Fibroblast of peridontal ligament (primary cell): Measurements from ENCODE around the gene UBALD2.
"Not testable (repeated sequence)": the region's sequence is repeated elsewhere in the genome, so short reads cannot be mapped to it uniquely, and the experiment has no call there.

Source experiments
- DNase-seq: peaks from one replicate; pipeline ENCODE4 v3.0.0-alpha.2; 2010; ENCODE audit errors: extremely low read depth

The UBALD2 gene

DNA sequence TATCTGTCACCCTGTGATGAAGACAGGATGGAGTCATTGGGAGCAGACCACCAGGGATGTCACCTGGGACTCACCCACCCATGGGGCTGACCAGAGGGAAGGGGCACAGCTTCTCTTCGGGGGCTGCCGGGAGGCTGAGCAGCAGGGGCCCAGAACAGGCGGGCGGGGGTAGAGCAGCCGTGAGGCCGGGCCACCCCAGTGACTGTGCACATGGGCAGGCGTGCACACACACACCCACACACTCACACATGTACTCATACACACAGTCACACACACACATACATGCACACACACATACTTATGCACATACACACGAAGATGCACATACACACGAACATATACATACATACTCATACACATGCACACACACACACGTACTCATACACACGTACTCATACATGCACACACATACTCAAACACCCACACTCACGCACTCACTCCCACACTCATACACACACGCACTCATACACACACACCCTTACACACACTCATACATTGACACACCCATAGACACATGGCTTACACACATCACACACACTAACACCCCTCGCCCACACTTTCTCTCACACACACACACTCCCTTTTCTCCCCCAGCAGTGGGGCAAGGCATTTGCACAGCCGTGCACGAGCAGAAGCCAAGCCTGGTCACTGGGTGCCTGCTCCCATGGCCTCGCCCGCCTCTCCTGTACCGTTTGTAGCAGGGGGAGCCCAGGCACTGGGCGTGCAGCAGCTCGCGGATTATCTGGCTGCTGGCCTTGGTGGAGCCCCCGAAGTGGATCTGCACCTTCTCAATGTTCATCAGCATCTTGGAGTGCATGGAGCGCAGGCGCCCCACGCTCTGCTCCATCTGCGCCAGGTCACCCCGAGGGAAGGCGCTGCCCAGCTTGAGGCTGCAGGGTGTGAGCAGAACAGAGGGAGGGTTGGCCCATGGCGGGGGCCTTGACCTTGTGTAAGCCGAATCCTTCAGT, 12.4 kb downstream of the UBALD2 start:
- DNase-seq, result no peak

DNA sequence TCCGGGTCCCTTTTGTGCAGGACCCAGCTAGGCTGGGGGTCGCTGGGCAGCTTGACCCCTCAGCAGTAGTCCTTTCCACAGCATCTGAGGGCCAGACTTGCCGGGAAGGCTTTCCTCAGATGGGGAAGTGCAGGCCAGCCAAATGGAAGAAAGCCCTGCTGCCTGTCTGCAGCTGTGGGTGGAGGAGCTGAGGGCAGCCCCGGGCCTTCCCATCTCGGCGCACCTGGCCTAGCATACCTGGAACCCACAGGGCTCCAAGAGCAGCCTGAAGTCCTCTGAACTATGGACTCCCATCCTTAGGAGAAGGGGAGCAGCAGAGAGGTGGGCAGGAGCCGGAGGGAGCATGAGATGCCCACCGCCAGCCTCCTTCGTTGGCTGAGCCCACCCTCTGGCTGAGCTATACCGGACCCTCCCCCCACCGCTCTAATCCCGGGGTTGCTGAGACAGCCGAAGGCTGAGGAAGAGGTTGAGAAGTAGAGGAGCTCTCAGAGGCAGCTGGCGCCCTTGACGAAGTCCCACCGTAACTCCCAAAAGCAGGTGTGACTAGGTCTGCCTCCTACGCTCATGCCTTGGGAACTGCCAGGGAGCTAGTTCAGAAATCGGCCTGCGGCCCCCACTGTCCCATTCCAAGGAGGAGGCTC, 13.2 kb downstream of the UBALD2 start:
- no peak for DNase-seq

DNA sequence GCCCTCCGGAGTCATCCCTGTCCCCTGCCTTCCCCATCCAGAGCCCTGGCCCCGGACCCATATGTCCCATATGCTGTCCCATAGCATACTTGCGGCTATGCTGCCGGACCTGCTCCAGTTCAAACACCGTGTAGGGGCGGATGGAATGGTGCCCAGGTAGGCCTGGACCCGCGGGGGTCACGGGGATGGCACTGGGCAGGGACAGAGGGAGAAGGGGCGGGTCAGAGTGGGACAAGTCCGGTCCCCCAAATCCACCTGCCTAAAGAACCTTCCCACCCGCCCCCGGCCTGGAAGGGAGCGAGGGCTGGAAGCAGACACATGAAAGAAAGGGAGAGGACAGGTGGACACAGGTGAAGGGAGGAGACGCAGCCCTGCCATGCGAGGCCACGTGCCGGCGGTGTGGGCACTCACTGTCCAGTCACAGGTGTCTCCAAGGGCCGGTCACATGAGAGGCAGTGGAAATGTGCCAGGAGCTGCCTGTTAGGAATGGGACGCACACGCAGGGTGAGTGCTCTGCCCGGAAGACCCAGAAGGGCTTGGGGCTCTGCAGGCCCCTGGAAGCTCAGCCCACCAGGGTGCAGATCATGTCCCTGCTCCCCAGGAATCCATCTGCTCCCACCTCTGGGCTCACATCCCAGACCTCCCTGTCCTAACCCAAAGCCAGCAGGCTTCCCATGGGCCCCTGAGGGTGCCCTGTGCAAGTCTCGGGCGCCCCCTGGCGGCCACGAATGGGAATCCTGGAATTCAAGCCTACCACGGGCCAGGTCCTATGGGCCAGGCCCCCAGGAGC, 14.0 kb downstream of the UBALD2 start:
- peak; percentile 72 for DNase-seq

DNA sequence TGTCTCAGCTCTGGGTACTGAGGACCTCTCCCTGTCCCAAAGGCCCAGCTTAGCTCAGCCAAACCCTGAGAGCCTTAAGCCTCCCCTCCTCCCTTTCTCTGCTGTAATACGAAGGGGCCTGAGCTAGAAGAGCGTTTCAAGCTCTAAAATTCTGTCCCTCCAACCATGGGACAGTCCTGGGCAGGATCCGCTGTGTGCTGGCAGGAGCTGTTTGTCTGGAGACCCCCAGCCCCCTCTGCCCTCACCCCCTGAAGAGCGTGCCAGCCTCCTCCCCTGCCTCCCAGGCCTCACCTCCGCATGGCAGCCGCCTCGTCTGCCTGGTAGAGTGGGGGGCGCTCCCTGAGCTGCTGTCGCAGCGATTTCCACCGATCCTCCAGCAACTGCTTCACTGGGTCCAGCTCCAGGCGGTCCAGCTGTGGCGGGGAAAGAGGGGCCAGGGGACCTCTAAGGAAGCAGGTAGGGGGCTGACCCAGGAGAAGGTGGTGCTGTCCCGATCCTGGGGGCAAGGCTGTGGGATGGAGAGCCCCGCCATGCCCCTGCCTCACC, 14.7 kb downstream of the UBALD2 start:
- no peak for DNase-seq

DNA sequence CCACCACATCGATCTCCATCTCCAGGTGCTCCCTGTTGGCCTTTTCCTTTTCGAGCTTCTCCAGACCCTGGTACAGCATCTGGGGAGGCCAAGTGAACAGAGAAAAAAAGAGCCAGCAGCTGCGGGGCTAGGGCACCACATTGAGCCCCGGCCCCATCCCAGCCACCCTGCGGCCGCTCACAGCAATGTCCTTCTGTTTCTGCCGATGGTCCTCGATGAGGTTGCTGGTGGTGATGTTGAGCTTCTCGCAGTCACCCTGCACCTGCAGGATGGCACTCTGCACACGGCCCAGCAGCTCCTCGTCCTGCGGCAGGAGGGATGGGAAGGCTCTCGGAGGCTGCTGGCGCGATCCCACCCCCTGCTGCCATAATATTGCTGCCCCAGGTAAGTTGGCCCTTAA, 15.5 kb downstream of the UBALD2 start:
- DNase-seq, result no peak

DNA sequence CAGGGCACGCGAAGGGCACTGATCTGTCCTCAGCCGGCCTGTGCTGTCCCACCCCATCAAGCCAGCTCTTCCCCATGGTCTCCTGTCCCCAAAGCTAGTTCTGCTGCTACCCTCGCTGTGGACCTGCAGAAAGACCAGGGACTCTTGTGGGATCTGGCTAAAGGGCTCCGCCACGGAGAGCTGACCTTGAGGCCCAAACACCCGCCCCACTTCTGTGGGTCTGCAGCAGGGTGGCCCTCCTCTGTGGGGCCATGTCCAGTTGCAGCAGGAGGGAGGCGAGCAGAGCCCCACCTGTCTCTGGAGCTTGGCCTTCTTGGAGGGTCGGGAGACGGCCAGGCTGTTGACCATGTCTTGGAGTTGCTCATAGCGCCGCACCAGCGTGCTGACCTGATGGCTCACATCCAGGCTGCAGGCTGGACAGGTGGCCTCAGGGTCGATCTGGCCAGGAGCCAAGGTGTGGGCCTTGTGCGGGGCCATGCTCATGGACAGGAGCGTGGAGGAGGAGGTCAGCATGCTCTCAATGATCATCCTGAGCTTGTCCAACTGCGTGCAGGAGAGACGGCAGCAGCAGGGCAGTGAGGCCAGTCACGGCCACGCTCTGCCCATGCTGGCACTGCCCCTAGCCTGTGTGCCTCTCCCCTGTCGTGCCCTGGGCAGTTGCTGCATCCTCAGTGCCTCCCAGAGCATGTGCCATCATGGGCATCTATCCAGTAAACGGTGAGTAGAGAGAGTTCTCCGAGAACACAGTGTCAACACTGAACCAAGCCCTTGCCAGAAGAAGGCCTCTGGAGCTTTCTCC, 16.6 kb downstream of the UBALD2 start:
- no peak for DNase-seq

DNA sequence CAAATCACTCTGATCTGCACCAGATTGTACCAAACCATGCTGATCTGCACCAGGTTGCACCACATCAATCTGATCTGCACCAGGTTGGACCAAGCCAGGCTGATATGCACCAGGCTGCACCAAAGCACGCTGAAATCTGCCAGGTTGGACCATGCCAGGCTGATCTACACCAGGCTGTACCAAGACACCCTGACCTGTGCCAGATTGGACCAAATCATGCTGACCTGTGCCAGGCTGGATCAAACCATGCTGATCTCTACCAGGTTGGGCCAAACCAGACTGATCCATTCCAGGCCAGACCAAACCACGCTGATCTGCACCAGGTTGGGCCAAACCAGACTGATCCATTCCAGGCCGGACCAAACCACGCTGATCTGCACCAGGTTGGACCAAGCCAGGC, 27.4 kb downstream of the UBALD2 start:
- DNase-seq, result no peak

DNA sequence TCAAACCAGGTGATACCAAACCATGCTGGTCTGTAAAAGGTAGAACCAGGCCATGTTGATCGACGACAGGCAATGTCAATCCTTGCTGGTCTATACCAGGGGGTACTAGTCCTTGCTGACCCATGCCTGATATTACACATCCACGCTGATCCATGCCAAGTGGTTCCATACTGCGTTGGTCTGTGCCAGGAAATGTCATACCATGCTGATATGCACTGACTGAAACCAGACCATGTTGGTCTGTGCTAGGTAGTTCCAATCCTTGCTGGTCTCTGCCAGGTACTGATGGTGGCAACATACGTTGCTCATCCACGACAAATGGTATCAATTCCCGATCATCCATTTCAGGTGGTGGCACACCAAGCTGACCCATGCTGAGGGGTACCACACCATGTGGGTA, 28.0 kb downstream of the UBALD2 start:
- DNase-seq, result no peak

DNA sequence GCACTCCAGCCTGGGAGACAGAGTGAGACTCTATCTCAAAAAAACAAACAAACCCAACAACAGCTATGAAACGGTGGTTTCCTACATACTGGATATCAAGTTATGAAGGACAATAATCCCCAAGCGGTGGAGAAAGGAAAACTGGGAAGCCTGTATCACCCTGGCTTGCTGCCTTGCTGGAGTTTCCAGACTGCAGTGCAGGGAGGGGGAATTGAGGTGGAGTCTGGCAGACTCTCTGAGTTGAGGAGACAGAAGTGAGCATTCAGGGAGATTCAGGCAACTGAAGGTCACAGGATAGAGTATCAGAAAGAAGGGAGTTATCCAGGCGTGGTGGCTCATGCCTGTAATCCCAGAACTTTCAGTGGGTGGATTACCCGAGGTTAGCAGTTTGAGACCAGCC, 31.0 kb downstream of the UBALD2 start:
- DNase-seq, result peak; percentile 29

DNA sequence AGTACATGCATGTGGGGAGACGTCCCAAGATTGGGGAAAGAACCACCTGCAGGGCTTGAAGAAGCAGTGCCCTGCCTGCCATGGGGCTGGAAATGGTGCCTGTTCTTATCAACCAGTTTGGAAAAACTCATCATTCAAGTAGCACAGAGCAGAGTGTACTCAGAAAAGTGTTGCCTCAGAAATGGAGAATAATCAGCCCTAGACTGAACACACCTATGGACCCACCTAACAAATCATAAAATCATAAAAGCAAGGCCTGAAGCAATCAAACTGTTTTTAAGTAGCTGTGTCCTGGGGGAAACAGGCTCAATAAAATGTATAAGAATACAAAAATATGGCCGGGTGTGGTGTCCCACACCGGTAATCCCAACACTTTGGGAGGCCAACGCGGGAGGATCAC, 31.7 kb downstream of the UBALD2 start:
- DNase-seq, result no peak

DNA sequence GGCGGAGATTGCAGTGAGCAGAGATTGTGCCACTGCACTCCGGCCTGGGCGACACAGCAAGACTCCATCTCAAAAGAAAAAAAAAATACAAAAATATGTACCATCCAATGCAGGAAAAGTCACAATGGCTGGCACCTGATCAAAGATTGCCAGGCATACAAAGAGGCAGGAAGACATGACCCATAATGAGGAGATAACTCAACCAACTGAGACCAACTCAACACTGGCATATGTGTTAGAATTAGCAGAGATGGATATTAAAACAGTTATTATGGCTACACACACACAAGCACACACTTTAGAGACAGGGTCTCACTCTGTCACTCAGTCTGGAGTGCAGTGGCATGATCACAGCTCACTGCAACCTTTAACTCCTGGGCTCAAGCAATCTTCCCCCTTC, 32.3 kb downstream of the UBALD2 start:
- no peak for DNase-seq

DNA sequence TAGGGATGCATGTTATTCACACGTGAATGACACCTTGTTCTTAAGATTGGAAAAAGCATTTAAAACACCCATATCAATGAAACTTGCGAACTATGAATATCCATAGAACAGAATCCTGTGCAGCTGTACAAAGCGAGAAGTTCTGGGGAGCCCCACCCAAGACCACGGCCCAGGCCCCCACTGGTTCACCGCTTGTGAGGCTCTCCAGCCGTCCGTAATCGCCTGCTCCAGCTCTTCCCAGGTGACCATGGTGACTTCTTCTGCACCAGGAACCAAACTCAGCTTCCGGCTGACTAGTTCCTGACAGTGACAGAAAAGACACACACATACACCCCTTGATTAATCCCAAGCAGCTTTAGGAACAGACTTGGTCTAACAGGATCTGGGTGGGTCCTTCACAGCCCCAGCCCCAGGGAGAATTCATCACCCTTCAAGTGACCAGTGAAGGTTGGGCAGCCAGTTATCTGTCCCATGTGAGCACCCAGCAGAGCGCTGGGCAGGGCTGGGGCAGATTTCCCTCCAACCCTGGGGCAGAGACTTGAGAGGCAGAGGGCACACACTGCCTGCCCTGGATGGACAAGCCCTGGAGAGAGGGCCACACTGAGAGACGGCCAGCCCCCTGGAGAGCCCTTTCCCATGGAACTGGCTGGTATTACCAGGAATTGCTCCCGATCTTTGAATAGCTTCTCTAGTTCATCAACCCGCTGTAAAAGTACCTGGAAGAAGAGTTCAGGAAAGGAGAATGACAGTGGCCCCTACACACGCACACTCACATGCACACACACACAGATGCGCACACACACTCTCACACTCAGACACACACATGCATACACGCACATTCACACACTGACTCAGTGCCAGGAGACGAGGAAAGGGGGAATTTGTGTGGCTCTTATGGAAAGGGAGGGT, 39.3 kb downstream of the UBALD2 start:
- no peak for DNase-seq

DNA sequence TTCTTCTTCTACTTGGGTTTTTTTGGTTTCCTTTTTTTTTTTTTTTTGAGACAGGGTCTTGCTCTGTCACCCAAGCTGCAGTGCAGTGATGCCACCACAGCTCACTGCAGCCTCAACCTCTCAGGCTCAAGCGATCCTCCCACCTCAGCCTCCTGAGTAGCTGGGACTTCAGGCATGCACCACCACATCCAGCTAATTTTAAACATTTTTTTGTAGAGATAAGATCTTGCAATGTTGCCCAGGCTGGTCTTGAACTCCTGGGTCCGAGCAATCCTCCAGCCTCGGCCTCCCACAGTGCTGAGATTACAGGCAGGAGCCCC, 39.9 kb downstream of the UBALD2 start:
- not testable (repeated sequence) for DNase-seq

DNA sequence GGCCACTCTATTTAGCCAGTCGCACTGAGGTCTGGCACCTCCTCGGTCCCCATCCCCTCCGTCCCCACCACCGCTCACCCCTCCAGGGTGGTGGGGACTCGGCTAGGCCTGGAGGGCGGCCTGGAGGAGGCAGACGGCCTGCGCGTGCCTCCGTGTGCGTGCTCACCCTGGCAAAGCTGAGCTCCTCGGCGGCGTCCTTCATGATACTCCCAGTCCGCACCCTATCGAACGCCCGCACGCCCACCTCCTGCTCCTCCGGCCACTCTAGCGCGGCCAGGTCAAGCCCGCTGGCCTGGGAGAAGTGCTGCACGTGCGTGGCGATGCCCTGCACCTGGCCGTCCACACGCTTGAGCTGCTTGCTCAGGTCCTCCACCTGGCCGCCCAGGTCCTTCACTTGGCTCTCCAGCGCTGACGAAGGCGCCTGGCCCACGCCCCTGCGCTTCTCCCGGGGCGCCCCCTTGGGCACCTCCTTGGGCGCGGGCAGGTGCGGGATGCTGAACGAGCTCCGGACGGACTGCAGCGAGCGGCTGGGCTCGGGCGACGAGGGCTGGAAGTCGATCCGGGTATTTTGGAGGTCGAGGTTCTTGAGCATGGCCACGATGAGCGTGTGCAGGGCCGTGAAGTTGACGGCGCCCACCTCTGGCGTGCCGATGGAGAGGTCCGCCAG, 42.3 kb downstream of the UBALD2 start:
- no peak for DNase-seq

DNA sequence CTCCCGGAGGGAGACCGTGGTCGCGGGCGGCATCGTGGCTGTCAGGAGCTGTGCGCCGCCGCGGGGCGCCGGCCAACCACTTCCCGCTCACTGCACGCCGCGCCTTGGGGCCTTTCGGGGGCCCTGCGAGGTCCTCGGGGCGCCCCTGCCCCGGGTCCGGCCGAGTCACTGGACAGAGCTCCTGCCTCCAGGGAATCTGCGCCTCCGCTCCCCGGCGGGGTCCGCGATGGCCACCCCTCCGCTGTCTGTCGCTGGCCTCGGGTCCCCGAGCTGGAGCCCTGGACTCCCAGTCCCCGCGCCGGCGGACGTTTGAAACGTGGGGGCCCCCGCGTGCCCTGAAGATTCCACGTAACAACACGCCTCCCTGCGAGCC, 42.8 kb downstream of the UBALD2 start, which contains the start of gene QRICH2:
Gene QRICH2, minus strand, starts transcription at position 311 of the 373 bp plus-strand sequence. Its CDS starts 278 bp downstream, at position 33.
- no peak for DNase-seq

DNA sequence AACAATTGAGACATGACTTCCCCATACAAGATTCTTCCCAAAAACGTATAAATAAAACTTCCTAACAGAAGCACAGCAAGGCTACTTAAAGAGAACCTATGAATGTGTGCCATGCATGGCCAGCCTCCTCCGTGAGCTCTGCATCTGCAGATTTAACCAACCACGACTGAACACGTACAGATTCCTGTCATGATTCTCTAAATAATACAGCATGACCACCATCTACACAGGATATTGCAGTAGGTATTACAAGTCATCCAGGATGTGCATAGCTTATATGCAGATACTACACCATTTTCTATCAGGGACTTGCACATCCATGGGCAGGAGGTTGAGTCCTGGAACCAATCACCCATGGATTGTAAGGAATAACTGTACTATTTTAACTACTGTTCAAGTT, 44.3 kb downstream of the UBALD2 start:
- DNase-seq, result no peak

DNA sequence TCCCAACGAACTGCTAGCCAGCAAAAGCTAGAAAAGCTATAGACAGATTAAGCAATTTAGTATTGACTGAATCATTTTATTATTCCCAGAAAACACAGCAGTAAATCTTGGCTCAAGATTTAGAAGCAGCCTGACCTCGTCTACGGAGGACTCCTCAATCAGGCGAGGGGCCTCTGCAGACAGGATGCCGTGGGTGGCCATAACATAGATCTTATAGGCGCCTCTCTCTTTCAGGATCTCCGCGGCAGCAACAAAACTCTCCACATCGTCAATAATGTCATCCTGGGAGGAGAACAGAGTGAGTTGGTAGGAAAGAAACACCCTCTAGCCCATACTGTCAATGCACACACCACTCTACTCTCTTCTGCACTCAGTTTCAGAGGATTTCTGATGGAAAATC, 47.6 kb downstream of the UBALD2 start:
- DNase-seq, result no peak

DNA sequence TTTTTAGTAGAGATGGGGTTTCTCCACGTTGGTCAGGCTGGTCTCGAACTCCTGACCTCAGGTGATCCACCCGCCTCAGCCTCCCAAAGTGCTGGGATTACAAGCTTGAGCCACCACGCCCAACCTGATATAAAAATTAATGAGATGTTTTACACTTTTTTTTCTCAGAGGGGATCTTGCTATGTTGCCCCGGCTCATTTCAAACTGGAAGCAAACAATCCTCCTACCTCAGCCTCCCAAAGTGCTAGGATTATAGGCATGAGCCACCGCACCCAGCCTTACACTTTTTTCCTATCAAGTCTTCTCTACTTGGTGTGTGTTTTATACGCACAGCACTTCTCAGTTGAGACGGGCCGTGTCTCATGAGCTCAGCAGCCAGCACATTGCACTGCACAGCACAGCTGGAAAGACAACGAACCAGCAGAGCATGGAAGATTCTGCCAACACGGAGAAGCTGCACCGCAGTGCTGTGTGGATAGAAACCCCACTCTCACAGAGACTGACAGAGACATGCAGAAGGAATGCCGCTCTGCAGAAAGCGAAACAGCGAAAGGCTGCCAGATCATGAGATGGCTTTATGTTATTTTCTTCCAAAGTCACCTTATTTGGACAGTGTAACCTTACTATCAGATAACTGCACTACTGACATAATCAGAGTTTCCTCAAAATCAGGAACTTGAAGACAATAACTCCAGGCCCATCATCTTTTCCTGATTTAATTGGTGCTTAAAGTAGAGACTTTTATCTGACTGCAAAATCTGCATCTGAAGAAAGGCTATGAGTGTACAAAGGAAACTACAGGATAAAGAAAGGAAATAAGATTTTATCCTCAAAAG, 49.5 kb downstream of the UBALD2 start:
- no peak for DNase-seq

DNA sequence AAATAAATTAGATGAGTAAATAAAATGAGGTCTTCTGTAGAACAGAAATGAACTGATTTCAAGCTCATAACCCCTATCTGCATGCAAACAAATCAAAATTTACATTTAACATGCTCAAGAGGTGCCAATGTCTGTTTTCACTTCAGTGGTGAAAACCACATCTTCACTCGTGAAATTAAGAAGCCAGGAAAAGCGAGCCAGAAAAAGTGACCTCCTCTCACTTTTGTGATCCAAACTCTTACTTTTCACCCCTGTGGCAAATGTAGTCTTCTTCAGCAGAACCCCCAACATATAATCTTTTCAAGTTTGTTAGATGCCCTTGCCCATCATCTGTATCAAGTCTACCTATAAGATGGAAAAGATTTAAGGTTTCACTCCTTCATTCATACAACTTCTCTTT, 52.4 kb downstream of the UBALD2 start:
- no peak for DNase-seq
